Cardiac muscle cell (in vitro differentiated cells and primary cell): ENCODE results near the gene KIAA0825. TPM values are rescaled to one million over a fixed set of nuclear protein-coding genes. Genes with fewer than 3 reads are reported as not detected.
A peak's percentile ranks its signal among the peaks of the same experiment; 100 is the strongest.

Experiments used
- DNase-seq, 2 donors: peaks; one replicate each; pipeline versions ENCODE4 v3.0.0 to v3.0.0-alpha.2; 2010 to 2017; ENCODE audit warnings: low read depth in 1 of 2, low spot score in 1 of 2
- H3K27ac ChIP-seq: fragments of 200-600 bp; sonication (generic); 2 replicates; pipeline ENCODE4 v1.5.1; 2016
- H3K27me3 ChIP-seq: fragments of 200-600 bp; sonication (generic); 2 replicates; pipeline ENCODE4 v1.6.0; 2016; ENCODE audit warnings: control low read depth
- H3K36me3 ChIP-seq: fragments of 200-600 bp; sonication (generic); 2 replicates; pipeline ENCODE4 v1.5.1; 2016; ENCODE audit warnings: control low read depth
- H3K4me1 ChIP-seq: fragments of 200-600 bp; sonication (generic); 2 replicates; pipeline ENCODE4 v1.8.1; 2017; ENCODE audit warnings: low read depth, mild to moderate bottlenecking, mixed run types
- H3K4me3 ChIP-seq: fragments of 200-600 bp; sonication (generic); 2 replicates; pipeline ENCODE4 v1.5.1; 2016; ENCODE audit warnings: mild to moderate bottlenecking
- H3K9me3 ChIP-seq: fragments of 200-600 bp; sonication (generic); 2 replicates; pipeline ENCODE4 v1.5.1; 2017; ENCODE audit warnings: low read depth, mild to moderate bottlenecking, control low read depth
- polyA plus RNA-seq: library from polyadenylated mRNA; unstranded; fragments of >200 nt; fragmentation: Nextera tagmentation; extraction: Ambion mirVana; gene quantifications from 2 replicates; pipeline ENCODE4 v1.2.1, GENCODE V29; 2016
- total RNA-seq: library from RNA; depleted of rRNA; stranded (reverse); fragments of >200 nt; gene quantifications from 2 replicates; pipeline ENCODE4 v1.2.3, GENCODE V29; 2016
- TF ChIP-seq, protein P1 (sequence below): IDR thresholded peaks from 2 replicates; pipeline ENCODE4 v1.5.1; 2012; ENCODE audit warnings: low read depth, mild to moderate bottlenecking, low read length

KIAA0825 gene
- total RNA-seq (1.8 and 2.1 TPM in 2 replicates), polyA plus RNA-seq (1.3 and 1.5 TPM in 2 replicates)

- Histone ChIP-seq H3K36me3 (no peaks in the 10 kb centered on the region), H3K27me3 (no peaks in the 10 kb centered on the region), H3K27ac (peak within 1 kb of the TSS; percentile 82), H3K4me3 (peak within 1 kb of the TSS; percentile 89), H3K9me3 (no peaks in the 10 kb centered on the region), H3K4me1 (peaks cover 32% of the 10 kb centered on the region)
- TF ChIP-seq, protein P1, sequence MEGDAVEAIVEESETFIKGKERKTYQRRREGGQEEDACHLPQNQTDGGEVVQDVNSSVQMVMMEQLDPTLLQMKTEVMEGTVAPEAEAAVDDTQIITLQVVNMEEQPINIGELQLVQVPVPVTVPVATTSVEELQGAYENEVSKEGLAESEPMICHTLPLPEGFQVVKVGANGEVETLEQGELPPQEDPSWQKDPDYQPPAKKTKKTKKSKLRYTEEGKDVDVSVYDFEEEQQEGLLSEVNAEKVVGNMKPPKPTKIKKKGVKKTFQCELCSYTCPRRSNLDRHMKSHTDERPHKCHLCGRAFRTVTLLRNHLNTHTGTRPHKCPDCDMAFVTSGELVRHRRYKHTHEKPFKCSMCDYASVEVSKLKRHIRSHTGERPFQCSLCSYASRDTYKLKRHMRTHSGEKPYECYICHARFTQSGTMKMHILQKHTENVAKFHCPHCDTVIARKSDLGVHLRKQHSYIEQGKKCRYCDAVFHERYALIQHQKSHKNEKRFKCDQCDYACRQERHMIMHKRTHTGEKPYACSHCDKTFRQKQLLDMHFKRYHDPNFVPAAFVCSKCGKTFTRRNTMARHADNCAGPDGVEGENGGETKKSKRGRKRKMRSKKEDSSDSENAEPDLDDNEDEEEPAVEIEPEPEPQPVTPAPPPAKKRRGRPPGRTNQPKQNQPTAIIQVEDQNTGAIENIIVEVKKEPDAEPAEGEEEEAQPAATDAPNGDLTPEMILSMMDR: no peak
- peak; percentile 91 to 95 for DNase-seq
Measured at GRCh38 chr5:94618493-94619328, at the start of gene KIAA0825, which contains the start of gene SLF1. Gene KIAA0825 (minus strand): TSS chr5:94618604. CDS start chr5:94537126, 81,478 bp downstream. Gene SLF1 (plus strand): TSS chr5:94618669. CDS start chr5:94628811, 10,142 bp downstream.

DNA sequence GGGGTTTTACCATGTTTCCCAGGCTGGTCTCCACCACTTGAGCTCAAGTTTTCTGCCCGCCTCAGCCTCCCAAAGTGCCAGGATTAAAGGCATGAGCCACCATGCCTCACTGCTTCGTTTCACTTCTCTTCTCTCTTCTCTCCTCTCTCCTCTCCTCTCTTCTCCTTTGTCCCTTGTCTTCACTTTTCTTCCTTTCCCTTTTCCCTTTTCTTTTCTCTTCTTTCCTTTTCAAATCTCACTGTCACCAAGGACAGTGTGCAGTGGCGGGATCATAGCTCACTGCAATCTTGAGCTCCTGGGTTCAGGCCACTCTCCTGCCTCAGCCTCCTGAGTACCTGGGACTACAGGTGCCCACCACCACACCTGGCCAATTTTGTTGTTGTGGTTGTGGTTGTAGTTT, 49.5 kb upstream of the KIAA0825 start:
- no peaks in the 10 kb centered on the region for H3K36me3 ChIP-seq
- TF ChIP-seq, protein P1: no peak
- no peak for DNase-seq

GRCh38 chr5:94661086-94661485, 42.7 kb upstream of the KIAA0825 start:
- TF ChIP-seq, protein P1: no peak
- Histone ChIP-seq H3K9me3 (no peaks in the 10 kb centered on the region), H3K4me3 (no peak overlapping the region), H3K27ac (no peak overlapping the region), H3K4me1 (no peaks in the 10 kb centered on the region), H3K27me3 (no peaks in the 10 kb centered on the region), H3K36me3 (no peaks in the 10 kb centered on the region)
- no peak for DNase-seq

More for the DNA sequence above, 49.5 kb upstream of the KIAA0825 start:
- Histone ChIP-seq H3K9me3 (no peaks in the 10 kb centered on the region), H3K4me3 (no peak overlapping the region), H3K27me3 (no peaks in the 10 kb centered on the region), H3K27ac (no peak overlapping the region), H3K4me1 (no peaks in the 10 kb centered on the region)

- DNase-seq: no peak
- Histone ChIP-seq H3K27me3 (no peaks in the 10 kb centered on the region), H3K36me3 (no peaks in the 10 kb centered on the region), H3K4me1 (no peaks in the 10 kb centered on the region), H3K9me3 (no peaks in the 10 kb centered on the region), H3K4me3 (no peak overlapping the region), H3K27ac (no peak overlapping the region)
- TF ChIP-seq, protein P1: no peak
Measured at GRCh38 chr5:94660506-94660905, 42.1 kb upstream of the KIAA0825 start.

DNA sequence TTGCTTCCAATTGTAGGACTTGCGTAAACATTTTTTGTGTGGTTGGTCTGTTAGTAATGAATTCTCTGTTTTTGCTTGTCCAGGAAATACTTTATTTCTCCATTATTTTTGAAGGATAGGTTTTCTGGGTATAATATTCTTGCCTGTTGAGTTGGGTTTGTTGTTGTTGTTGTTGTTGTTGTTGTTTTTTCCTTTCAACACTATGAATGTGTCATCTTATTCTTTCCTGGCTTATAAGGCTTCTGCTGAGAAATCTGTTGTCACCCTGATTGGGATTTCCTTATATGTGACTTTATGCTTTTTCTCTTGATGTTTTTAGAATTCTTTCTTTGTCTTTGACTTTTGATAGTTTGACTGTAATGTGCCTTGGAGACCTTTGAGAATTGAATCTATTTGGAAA, 39.9 kb upstream of the KIAA0825 start:
- Histone ChIP-seq H3K9me3 (no peaks in the 10 kb centered on the region), H3K4me3 (no peak overlapping the region), H3K27me3 (no peaks in the 10 kb centered on the region), H3K27ac (no peak overlapping the region), H3K36me3 (no peaks in the 10 kb centered on the region), H3K4me1 (no peaks in the 10 kb centered on the region)
- DNase-seq: no peak
- TF ChIP-seq, protein P1: no peak
